GM10847 (cell line): ENCODE results near the gene PRDM11.

Experiments
- POLR2A ChIP-seq: IDR thresholded peaks from 2 replicates; pipeline ENCODE4 v1.6.1; 2011; ENCODE audit not compliant: insufficient read length; ENCODE audit errors: extremely low read depth

PRDM11 gene

DNA sequence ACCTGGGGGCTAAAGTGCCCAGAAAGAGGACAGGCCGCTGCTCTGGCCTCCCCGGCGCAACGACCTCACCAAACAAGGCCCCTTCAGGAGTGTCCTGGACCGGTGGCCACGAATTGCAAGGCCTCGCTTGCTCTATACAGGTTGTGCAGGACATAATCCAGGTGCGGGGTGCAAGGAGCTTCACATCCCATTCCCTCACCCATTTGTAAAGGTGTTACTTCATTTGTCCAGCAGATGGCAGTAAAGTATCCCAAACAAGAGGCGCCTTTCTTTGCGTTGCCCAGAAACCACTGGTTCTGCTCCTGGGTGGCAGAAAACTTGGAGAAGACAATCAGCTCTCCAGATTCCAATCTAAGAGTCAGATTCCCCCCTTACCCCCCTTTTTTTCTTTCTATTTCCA, 35.9 kb upstream of the PRDM11 start:
- no peak for TF ChIP-seq POLR2A

DNA sequence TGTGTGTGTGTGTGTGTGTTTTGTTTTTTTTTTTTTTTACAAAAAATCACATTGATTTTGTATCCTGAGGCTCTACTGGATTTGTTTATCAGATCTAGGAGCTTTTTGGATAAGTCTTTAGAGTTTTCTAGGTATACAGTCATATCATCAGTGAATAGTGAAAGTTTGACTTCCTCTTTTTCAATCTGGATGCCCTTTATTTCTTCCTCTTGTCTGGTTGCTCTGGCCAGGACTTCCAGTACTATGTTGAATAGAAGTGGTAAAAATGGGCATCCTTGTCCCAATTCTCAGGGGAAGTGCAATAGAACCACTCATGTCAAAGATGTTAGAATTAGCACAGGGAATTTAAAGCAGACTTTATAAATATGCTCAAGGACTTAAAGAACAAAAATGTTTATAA, 32.6 kb upstream of the PRDM11 start:
- TF ChIP-seq POLR2A = no peak

DNA sequence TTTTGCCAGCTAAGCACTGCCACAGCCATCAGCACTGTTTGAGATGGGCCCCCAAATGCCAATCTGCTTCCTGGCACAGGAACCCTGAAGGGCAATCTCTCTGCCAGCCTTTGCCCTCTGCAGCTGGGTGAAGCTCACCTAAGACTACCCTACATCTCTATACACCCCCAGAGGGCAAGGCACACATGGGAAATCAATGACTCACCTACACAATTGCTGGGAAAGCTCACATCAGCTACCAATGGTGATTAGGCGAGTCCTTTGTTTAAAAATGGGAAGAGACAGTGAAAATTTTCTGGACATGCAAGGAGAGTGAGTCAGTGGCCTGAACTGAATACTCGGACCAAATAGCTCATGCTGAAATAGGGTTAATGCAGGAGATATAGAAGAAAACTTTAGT, 12.6 kb upstream of the PRDM11 start:
- no peak for TF ChIP-seq POLR2A

DNA sequence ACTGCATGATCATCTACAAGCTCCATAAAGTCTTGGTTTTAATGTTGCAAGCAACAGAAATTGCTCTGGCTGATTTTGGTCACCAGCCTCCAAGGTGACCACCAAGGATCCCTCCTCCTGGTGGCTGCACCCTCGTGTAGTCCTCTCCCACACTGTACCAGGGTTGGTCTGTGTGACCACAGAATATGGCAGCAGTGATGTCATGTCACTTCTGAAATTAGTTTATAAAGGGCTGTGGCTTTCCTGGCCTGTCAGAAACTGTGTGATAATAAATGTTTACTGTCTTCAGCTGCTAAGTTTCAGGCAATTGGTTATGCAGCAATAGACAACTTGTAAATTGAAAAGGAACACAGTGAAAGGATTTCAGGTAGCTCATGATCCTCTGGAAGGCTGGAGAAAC, 5.3 kb upstream of the PRDM11 start:
- no peak for TF ChIP-seq POLR2A

DNA sequence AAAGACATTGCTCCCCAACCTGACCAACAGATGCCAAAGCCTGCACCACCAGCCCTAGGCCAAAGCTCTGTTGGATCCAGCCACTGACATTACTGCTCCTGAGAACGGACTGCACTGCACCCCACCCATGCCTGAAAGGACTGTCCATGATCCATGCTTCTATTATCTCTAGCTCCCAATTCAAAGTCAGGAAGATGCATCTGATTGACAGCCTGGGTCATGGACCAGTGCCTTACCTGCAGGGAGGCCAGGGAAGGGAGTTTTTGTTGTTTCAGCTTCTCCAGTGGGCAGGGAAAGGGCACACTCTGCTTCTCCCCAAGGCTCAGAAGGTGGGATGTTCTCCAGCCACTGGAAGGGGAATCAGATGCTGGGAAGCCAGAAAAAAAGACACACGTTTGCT, 4.8 kb upstream of the PRDM11 start:
- TF ChIP-seq POLR2A = no peak

DNA sequence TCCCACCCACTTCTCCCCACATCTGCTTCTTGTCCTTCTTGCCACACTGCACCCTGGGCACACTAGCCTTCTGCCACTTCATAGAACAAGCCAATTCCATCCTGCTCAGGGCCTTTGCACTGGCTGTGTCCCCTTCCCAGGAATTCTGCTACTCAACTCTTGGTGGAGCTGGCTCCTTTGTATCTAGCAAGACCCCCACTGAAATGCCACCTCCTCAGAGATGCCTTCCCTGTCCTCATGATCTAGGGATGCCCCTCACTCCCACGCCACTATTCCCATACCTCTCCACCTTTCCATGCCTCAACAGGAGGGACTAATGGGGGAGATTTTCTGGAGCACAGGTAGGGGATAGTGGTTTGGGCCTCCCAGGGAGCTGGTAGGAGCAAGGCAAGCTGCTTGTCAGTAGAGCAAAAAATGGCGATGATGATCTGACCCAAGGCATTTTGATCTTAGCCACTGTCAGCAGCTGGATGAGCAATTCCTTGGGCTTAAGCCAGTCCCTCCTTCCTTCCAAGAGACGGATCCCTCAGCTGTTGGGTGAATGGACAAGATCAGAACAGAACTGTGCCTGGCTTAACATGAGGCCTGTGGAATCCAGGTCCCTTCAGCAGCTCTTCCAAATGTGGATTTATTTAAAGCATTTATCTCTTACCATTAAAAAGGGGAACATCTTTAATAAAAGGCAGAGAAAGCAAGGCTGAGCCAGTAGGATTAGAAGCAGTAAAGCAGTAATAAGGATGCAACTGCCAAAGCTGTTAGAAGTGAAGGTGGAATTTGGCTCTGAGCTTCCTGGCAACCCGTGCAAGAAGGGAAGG, 4.0 kb upstream of the PRDM11 start:
- no peak for TF ChIP-seq POLR2A

DNA sequence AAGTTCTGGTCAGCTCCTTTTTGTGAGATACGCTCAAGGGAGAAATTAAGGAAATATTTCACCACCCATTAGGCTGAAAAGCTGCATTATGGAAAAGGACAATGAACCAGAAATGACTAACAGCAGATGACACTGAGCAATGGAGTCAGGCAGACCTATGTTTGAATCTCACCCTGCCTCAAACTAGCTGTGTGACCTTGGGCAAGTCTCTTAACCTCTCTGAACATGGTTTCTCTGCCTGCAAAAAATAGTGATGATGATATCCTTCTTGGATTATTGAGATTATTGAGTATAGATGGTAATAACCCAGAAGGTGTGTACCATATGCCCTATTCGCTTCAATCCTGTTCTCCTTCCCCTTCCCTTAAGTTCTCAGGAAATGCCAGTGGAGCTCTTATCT, 2.9 kb upstream of the PRDM11 start:
- TF ChIP-seq POLR2A = no peak

DNA sequence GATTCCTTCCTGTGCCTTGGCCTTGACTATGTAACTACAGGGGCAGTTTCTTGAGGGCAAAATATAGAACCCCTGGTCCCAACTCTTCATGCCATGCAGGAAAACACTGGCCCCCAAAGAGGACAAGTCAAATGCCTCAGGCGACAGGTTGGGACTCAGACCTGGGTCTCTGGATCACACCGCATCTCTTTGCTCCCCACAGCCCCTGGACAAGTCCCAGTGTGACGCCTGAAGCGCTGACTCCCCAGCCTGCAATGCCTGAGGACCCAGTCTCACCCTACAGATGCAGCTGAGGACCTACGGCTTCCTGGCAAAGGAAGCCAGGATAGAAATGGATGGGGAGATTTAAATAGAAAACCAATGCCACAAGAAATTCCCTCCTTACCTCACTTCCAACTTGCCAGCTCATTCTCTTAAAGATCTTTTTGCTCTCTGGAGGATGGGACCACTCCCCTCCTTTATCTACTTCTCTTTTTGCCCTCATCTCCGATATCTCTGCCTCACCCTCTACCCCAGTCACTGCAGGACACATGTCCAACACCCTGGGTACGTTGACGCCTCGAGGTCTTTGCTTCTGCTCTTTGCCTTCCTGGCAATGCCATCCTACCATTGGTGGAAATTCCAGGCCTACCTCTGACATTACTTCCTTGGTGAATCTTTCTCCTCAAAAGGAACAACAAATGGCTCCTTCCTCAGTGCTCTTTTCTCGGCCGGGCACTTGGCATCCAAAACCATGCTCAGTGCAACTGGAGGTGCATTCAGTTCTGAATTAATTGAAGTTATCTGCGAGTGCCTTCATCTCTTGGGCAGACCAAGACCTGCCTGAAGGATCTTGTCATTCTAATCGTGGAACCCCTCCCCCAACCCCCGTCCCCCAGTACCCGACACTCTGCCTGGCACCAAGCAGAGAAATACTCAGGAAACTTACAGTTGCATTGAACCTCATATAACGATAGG, 2.0 kb upstream of the PRDM11 start:
- TF ChIP-seq POLR2A = no peak

DNA sequence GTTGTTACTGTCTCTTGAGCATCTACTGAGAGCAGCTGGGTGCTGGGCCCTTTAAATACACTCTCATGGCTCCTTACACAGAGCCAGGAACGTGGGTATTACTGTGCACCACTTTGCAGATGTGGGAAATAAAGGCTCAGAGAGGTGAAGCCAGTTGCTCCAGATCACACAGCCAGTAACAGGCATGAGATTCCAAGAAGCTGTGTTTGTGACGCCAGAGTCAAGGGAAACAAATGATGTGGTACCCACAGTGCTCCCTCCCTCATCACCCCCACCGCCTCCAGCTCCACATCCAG, 1.4 kb upstream of the PRDM11 start:
- TF ChIP-seq POLR2A = no peak

DNA sequence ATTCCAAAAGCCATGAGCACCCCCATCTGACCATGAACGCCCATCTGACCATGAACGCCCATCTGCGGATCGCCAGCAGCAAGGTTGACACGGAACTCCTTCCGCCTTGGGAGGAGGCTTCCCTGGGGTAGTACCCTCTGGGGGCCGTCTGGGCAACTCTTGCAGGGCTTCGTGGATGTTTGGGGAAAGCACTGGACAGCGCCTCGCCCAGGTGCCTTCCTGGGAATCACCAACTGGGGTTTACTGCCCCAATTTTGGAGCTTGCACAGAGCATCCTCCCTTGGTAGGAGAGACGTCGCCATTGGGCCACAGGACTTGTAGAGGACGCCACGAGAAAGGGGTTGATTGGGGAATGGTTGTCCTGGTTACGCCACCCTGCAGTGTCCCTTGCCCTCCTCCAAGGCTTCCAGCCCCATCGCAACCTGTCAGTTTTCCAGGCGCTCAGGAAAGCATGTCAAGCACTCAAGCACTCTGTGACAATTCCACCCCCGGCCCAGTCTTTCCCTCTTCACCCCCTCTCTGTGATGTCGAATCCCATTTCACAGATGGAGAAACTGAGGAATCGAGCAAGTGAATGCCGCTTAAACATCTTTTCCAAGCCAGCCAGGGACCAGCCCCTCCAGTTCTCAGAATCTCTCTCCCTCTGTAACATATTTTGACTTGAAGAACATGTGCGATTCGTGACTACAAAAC, 914 bp upstream of the PRDM11 start:
- no peak for TF ChIP-seq POLR2A

DNA sequence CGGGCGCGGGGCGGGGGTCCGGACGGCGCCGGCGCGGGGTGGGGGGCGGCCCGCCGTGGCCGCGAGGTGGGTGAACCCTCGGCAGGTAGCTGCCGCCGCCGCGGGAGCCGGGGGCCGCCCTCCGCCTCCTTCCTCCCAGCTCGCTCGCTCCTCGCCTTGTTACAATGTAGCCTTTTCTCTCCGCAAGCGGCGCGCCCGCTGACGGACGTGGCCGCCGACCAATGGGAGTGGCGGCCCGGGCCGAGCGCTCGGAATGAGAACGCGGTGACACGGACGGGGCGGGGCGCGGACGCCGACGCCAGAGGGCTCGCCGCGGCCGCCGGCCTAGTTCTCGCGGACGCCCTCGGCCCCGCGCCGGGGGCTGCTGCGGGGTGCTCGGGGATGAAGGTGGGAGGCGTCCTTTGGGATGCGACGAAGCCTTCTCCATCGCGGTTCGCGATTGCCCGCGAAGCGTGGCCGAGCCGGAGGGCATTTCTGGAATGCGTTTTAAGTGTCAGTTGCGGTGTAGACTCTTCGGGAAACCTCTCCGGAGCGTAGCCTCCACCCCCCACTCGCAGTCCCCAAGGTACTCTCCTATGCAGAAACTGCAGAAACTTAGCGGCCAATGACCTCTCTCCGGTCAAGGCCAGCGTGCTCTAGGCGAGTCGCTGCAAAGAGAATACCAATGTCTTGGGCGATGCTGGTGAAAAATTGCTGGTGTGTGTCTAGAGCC, 734 bp downstream of the PRDM11 start:
- TF ChIP-seq POLR2A = peak; percentile 55

DNA sequence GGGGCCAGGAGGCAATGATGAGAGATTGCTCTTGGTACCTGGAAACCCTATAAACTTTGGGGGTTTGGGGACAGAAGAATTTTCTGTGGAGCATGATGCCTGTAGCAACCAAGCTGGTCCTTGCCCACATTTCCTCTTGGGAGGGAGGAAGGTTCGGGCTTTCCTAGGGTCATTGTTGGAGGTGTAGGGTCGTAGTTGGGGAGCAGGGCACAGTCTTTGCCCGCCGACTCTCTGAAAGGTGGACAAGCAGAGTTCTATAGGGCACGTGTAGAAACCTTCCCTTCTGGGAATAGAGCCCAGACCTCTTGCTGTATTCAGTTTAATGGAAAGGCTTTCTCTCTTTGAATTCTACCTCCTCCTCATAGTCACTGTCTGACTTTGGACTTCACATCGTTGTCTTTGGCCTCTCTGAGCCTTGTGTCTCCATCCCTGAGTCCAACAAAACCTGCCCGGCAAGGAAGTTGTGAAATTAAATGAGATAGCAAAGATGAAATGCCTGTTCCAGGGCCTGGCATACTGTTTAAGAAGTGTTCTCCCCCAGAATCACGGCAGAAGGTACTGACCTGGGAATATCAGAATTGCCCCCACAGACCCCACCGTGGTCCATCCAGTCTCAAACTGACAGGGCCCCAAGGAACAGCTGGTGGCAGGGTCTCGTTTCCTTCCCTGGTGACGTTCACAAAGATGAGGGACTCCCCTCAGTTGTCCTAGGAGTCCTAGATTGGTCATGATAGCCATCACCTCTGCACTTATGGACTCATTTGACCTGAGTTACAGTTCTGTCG, 1.6 kb downstream of the PRDM11 start:
- no peak for TF ChIP-seq POLR2A

DNA sequence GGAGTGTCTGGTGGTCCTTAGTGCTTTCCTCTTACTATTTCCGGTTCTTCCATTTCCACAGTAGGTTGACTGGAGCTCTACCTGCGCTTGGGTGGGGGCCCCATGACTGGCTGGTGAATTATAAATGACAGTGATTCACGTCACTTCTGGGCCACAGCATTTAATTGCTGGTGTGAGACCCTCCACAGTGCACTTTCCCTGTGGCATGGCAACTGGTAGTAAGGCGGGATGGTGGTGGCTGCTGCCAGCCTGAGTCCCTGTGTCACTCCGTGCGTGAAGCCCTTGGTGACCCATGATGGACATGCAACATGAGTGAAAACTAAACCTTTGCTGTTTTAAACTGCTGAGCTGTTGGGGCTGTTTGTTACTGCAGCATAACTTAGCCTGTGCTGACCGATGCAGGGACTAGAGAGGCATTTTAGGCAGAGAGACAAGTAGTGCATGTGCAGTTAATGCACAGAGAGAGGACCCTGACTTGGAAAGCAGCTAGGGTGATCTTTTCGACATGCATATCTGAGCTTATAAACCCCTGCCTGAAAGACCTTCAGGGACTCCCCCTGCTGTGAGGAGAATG, 3.1 kb downstream of the PRDM11 start:
- no peak for TF ChIP-seq POLR2A

DNA sequence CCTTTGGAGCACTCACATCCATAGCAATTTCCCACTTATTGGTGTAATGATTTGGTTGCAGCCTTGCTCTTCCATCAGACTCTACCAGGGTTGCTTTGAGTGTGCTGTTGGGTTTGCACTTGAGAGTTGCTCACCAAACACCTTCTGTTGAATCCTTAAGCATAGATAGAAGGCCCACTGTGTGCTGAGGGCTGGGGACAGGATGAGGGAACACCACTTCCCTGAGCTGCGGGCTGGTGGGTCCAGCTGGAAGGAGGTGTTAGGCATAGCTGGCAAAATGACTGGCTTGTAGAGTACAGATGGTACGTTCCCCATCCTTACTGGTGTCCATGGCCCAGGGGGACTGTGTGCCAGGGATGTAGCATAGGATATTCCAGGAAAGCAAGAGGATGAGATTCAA, 3.9 kb downstream of the PRDM11 start:
- no peak for TF ChIP-seq POLR2A
